Activated CD4-positive, alpha-beta T cell treated with anti-CD3 and anti-CD28 coated beads for 36 hours (primary cell): ENCODE results near the gene TK1. TPM values are rescaled to one million over a fixed set of nuclear protein-coding genes. Genes with fewer than 3 reads are reported as not detected.
"Not testable (repeated sequence)": the region's sequence is repeated elsewhere in the genome, so short reads cannot be mapped to it uniquely, and the experiment has no call there.

Source experiments
- ATAC-seq: fragments of 200-7000 bp; cut with Tn5 transposase; one replicate; pipeline ENCODE4 v1.10.0; 2021; ENCODE audit warnings: mild to moderate bottlenecking, moderate library complexity
- CTCF ChIA-PET: fragments of 350-600 bp; sonication (Branson Sonifier 250); formaldehyde crosslinking; loops from one replicate; lab custom pipeline; 2021; ENCODE audit warnings: antibody characterized with exemption; lab: Charles Lee
- POLR2A ChIA-PET: fragments of 350-600 bp; sonication (Branson Sonifier 250); formaldehyde crosslinking; loops from one replicate; lab custom pipeline; 2021; ENCODE audit warnings: antibody characterized with exemption, inconsistent platforms; lab: Charles Lee
- DNase-seq: peaks from one replicate; pipeline ENCODE4 v3.0.0-alpha.2; 2020
- H3K27ac Mint-ChIP-seq: one replicate; pipeline ENCODE4 v1.8.0; 2021; ENCODE audit warnings: mixed read lengths
- H3K27me3 Mint-ChIP-seq: one replicate; pipeline ENCODE4 v1.8.0; 2021; ENCODE audit warnings: mixed read lengths
- H3K36me3 Mint-ChIP-seq: one replicate; pipeline ENCODE4 v1.8.0; 2021; ENCODE audit warnings: low read depth, mixed read lengths
- H3K4me1 Mint-ChIP-seq: one replicate; pipeline ENCODE4 v1.8.0; 2021; ENCODE audit warnings: mixed read lengths
- H3K4me3 Mint-ChIP-seq: one replicate; pipeline ENCODE4 v1.8.0; 2021; ENCODE audit warnings: mild to moderate bottlenecking, moderate library complexity, mixed read lengths
- H3K9me3 Mint-ChIP-seq: one replicate; pipeline ENCODE4 v1.8.0; 2021; ENCODE audit warnings: low read depth, mixed read lengths
- intact Hi-C, 2 experiments: fragments of 100-400 bp; cut with DNase I in 1 of 2; cut with micrococcal nuclease in 1 of 2; formaldehyde crosslinking; loops; one replicate each; pipeline versions ENCODE4 v1.14.2 to v1.15.1; 2022 to 2024; cut with DNase I, micrococcal nuclease
- total RNA-seq, 2 experiments: library from RNA; stranded (reverse); gene quantifications; one replicate each; pipeline ENCODE4 v1.2.3, GENCODE V29; 2021

TK1 gene
- 100 to 1,000 TPM; 157 to 195 TPM for total RNA-seq

GRCh38 chr17:78186692-78187595, at the start of gene TK1, which contains the start of gene AFMID:
Gene TK1, minus strand, starts transcription at chr17:78187052. Its CDS starts 58 bp downstream, at chr17:78186994.
Gene AFMID, plus strand, starts transcription at chr17:78187362. Its CDS starts 9 bp downstream, at chr17:78187371.
- ATAC-seq (peak; percentile 96), DNase-seq (peak; percentile 98)
- H3K36me3 Mint-ChIP-seq, result peaks cover 37% of the 10 kb centered on the region
- no peaks in the 10 kb centered on the region for H3K27me3 Mint-ChIP-seq
- peak within 1 kb of the TSS; percentile 78 for H3K4me3 Mint-ChIP-seq
- ChIA-PET CTCF (interaction anchor here (0.7 to 3.2 kb wide), 5 partner anchors 11 to 163 kb away, joined by 3 to 21 read pairs (median 4); no protein-coding TSS in a partner anchor), POLR2A (interaction anchor here (1.2 kb wide), 2 partner anchors 10 to 12 kb away, joined by 4 to 5 read pairs; no protein-coding TSS in a partner anchor)
- intact Hi-C loops, result loop anchor here (1.0 to 2.0 kb wide), 9 partner anchors 18 to 228 kb away; partner anchors contain the start of genes BIRC5 (in 2 of the 2), SYNGR2 (in 2 of the 2), SOCS3 (in 1 of the 2) and TNRC6C (in 1 of the 2)
- H3K4me1 Mint-ChIP-seq, result peaks cover 26% of the 10 kb centered on the region
- peak within 1 kb of the TSS; percentile 73 for H3K27ac Mint-ChIP-seq
- H3K9me3 Mint-ChIP-seq, result no peaks in the 10 kb centered on the region

DNA sequence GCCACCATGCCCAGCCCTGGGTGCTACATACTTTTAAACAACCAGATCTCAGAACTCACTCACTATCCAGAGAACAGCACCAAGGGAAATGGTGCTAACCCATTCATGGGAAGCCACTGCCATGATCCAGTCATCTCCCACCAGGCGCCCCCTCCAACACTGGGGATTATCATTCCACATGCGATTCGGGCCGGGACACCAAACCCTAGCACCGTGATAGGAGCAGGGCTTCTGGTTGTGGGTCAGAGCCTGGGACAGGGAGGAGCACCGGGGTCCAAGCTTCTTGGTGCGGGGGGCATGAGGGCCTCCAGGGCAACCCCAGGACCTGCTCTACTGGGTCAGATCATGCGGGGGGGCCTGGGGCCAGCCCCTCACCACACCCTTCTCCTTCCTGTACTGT, 49.0 kb upstream of the TK1 start:
- peaks cover 16% of the 10 kb centered on the region for H3K27me3 Mint-ChIP-seq
- H3K27ac Mint-ChIP-seq, result no peak overlapping the region
- H3K4me1 Mint-ChIP-seq, result peaks cover 5% of the 10 kb centered on the region
- CTCF ChIA-PET, result no interaction called here
- no peaks in the 10 kb centered on the region for H3K9me3 Mint-ChIP-seq
- no peak overlapping the region for H3K4me3 Mint-ChIP-seq
- no peaks in the 10 kb centered on the region for H3K36me3 Mint-ChIP-seq
- no peak for ATAC-seq
- DNase-seq, result no peak
- intact Hi-C loops, result no loop called here
- POLR2A ChIA-PET, result no interaction called here

GRCh38 chr17:78235022-78235421, 48.2 kb upstream of the TK1 start:
- H3K27me3 Mint-ChIP-seq, result peaks cover 21% of the 10 kb centered on the region
- DNase-seq, POLR2A ChIA-PET, H3K4me3 Mint-ChIP-seq, H3K9me3 Mint-ChIP-seq, H3K27ac Mint-ChIP-seq, H3K36me3 Mint-ChIP-seq, ATAC-seq, intact Hi-C loops, CTCF ChIA-PET, H3K4me1 Mint-ChIP-seq: not testable (repeated sequence)

DNA sequence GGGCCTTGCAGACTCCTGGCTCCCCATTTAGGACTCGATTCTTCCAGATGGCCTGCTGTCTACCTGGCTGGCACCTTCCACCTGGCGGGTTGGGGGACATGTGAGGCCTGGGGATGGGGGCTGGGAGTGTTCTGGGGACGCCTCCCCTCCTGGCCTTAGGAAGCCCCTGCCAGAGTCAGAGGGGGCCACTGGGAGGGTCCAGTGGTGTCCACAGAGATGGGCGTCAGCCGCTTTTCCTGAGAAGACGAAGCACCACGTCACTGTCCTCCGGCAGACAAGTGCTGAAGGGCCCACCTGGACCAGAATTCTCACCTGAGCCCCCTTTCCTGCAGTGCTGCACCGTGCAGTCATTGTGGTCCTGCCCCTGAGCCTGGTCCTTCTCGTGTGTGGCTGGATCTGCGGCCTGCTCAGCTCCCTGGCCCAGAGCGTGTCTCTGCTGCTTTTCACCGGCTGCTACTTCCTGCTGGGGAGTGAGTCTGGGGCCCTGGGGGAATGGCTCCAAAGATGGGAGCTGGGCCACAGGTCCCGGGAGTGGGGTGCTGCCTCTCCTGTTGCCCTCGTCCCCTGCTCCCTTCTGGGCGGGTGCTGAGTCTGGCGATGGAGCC, 47.5 kb upstream of the TK1 start:
- Mint-ChIP-seq H3K36me3 (no peaks in the 10 kb centered on the region), H3K27ac (no peak overlapping the region), H3K27me3 (peaks cover 21% of the 10 kb centered on the region), H3K4me3 (no peak overlapping the region), H3K4me1 (peaks cover 8% of the 10 kb centered on the region), H3K9me3 (no peaks in the 10 kb centered on the region)
- no peak for ATAC-seq
- POLR2A ChIA-PET, result interaction anchor here (0.6 kb wide), 1 partner anchor 13 kb away, joined by 6 read pairs; no protein-coding TSS in a partner anchor
- intact Hi-C loops, result no loop called here
- CTCF ChIA-PET, result no interaction called here
- DNase-seq, result no peak

- Mint-ChIP-seq H3K27me3 (peaks cover 21% of the 10 kb centered on the region), H3K36me3 (no peaks in the 10 kb centered on the region), H3K4me3 (no peak overlapping the region), H3K9me3 (no peaks in the 10 kb centered on the region), H3K4me1 (peaks cover 8% of the 10 kb centered on the region), H3K27ac (no peak overlapping the region)
- ChIA-PET CTCF (no interaction called here), POLR2A (interaction anchor here (0.7 kb wide), 1 partner anchor 168 kb away, joined by 7 read pairs; no protein-coding TSS in a partner anchor)
- DNase-seq, result no peak
- no peak for ATAC-seq
- intact Hi-C loops, result no loop called here
These were observed 46.8 kb upstream of the TK1 start for GRCh38 chr17:78233678-78234077.

DNA sequence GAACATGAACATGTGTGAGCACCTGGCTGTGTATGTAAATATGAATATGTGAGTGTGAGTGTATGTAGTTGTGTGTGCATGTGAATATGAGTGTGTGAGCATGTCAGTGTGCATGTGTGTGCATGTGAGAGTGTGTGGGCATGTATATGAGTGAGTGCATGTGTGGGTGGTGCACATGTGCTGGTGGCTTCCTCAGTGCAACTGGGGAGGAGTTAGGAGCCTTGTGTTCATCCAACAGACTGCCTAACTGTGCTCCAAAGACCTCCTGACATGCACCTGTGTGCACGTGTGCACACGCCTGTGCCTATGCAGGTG, 46.0 kb upstream of the TK1 start:
- Mint-ChIP-seq H3K27ac (no peak overlapping the region), H3K9me3 (no peaks in the 10 kb centered on the region), H3K4me3 (no peak overlapping the region), H3K36me3 (no peaks in the 10 kb centered on the region), H3K27me3 (peaks cover 21% of the 10 kb centered on the region), H3K4me1 (peaks cover 8% of the 10 kb centered on the region)
- peak; percentile 41 for ATAC-seq
- CTCF ChIA-PET, result no interaction called here
- DNase-seq, result no peak
- POLR2A ChIA-PET, result no interaction called here
- intact Hi-C loops, result no loop called here

DNA sequence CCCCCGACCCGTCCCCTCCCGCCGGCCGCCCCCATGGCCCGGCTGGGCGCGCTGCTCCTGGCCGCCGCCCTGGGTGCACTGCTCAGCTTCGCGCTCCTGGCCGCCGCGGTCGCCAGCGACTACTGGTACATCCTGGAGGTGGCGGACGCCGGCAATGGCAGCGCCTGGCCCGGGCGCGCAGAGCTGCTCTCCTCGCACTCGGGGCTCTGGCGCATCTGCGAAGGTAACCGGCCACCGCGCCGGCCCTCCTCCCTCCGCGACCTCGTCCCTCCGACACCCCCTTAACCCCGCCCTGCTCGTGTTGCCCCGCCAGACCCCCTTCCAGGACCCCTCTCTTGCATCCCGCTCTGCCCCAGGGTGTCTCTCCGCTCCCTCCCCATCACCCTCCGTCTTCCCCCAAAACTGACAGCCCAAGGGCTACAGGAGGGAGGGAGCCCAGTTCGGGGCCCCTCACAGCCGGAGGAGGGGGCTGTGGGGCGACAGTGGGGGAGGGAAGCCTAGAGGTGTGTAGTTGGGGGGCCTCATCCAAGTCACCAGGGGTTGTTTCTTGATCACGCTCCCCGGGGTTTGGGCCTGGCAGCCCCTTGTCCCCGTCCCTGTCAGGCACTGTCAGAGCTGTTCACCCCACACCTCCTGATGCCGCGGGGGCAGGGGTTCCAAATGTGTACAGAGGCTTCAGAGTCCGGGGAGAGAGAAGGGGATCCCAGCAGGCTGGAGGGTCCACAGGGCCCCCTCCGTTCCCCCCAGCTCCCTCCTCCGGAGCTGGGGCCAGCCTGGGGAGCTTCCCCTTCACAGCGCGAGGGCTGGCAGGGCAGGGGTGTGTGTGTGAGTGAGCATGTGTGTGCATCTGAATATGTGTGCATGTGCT, 45.4 kb upstream of the TK1 start:
- CTCF ChIA-PET, result interaction anchor here (0.5 to 1.2 kb wide), 2 partner anchors 19 to 204 kb away, joined by 3 read pairs; no protein-coding TSS in a partner anchor
- Mint-ChIP-seq H3K27me3 (peaks cover 24% of the 10 kb centered on the region), H3K36me3 (no peaks in the 10 kb centered on the region), H3K4me3 (no peak overlapping the region), H3K9me3 (no peaks in the 10 kb centered on the region), H3K4me1 (peaks cover 8% of the 10 kb centered on the region), H3K27ac (no peak overlapping the region)
- intact Hi-C loops, result no loop called here
- DNase-seq (peak; percentile 64), ATAC-seq (peak; percentile 85)
- POLR2A ChIA-PET, result no interaction called here

GRCh38 chr17:78230996-78231935, 44.4 kb upstream of the TK1 start, which contains the start of gene TMEM235:
Gene TMEM235, plus strand, starts transcription at chr17:78231631. Its CDS starts 393 bp downstream, at chr17:78232024.
- CTCF ChIA-PET, result interaction anchor here (1.2 kb wide), 1 partner anchor 20 kb away, joined by 3 read pairs; no protein-coding TSS in a partner anchor
- H3K36me3 Mint-ChIP-seq, result no peaks in the 10 kb centered on the region
- intact Hi-C loops, result no loop called here
- H3K4me3 Mint-ChIP-seq, result no peak within 1 kb of the TSS
- ATAC-seq, result no peak
- peaks cover 24% of the 10 kb centered on the region for H3K27me3 Mint-ChIP-seq
- H3K27ac Mint-ChIP-seq, result no peak within 1 kb of the TSS
- DNase-seq, result no peak
- peaks cover 11% of the 10 kb centered on the region for H3K4me1 Mint-ChIP-seq
- no peaks in the 10 kb centered on the region for H3K9me3 Mint-ChIP-seq
- POLR2A ChIA-PET, result no interaction called here

- ChIA-PET CTCF (no interaction called here), POLR2A (no interaction called here)
- no peak for ATAC-seq
- intact Hi-C loops, result no loop called here
- Mint-ChIP-seq H3K4me3 (no peak overlapping the region), H3K27me3 (peaks cover 24% of the 10 kb centered on the region), H3K36me3 (no peaks in the 10 kb centered on the region), H3K27ac (no peak overlapping the region), H3K9me3 (no peaks in the 10 kb centered on the region), H3K4me1 (peaks cover 11% of the 10 kb centered on the region)
- no peak for DNase-seq
These were observed 43.6 kb upstream of the TK1 start for GRCh38 chr17:78230252-78230962.
